ENCODE results near the gene UBE2D3.

The UBE2D3 gene

GRCh38 chr4:102772738-102773340, 54.5 kb downstream of the UBE2D3 start:
- no peaks in the 10 kb centered on the region for H3K36me3 Mint-ChIP-seq (ENCODE audit: low read depth)
- H3K9me3 Mint-ChIP-seq = no peaks in the 10 kb centered on the region
- no peak for TF ChIP-seq CTCF (IDR thresholded peaks at IDR 0.05; ENCODE audit: unreplicated experiment in 3 of 3)
- no peaks in the 10 kb centered on the region for H3K4me1 Mint-ChIP-seq
- H3K27me3 Mint-ChIP-seq (ENCODE audit: low read depth) = no peaks in the 10 kb centered on the region
- H3K4me3 Mint-ChIP-seq = no peak overlapping the region
- H3K27ac Mint-ChIP-seq = no peak overlapping the region

- TF ChIP-seq CTCF (IDR thresholded peaks at IDR 0.05; ENCODE audit: unreplicated experiment in 3 of 3) = no peak
- H3K9me3 Mint-ChIP-seq = no peaks in the 10 kb centered on the region
- H3K4me1 Mint-ChIP-seq = peaks cover 6% of the 10 kb centered on the region
- H3K4me3 Mint-ChIP-seq = no peak overlapping the region
- H3K27me3 Mint-ChIP-seq (ENCODE audit: low read depth) = peaks cover 7% of the 10 kb centered on the region
- no peaks in the 10 kb centered on the region for H3K36me3 Mint-ChIP-seq (ENCODE audit: low read depth)
- no peak overlapping the region for H3K27ac Mint-ChIP-seq
Measured at GRCh38 chr4:102764901-102765300, 62.5 kb downstream of the UBE2D3 start.

GRCh38 chr4:102761906-102762305, 65.4 kb downstream of the UBE2D3 start:
- H3K27ac Mint-ChIP-seq = no peak overlapping the region
- no peak for TF ChIP-seq CTCF (IDR thresholded peaks at IDR 0.05; ENCODE audit: unreplicated experiment in 3 of 3)
- H3K4me3 Mint-ChIP-seq = peak overlapping the region; percentile 93 to 97 (median 94)
- H3K9me3 Mint-ChIP-seq = no peaks in the 10 kb centered on the region
- peaks cover 9% of the 10 kb centered on the region for H3K4me1 Mint-ChIP-seq
- no peaks in the 10 kb centered on the region for H3K36me3 Mint-ChIP-seq (ENCODE audit: low read depth)
- peaks cover 12% of the 10 kb centered on the region for H3K27me3 Mint-ChIP-seq (ENCODE audit: low read depth)

- no peaks in the 10 kb centered on the region for H3K36me3 Mint-ChIP-seq (ENCODE audit: low read depth)
- peak overlapping the region; percentile 61 to 85 (median 67) for H3K27ac Mint-ChIP-seq
- peak overlapping the region; percentile 93 to 97 (median 94) for H3K4me3 Mint-ChIP-seq
- no peaks in the 10 kb centered on the region for H3K9me3 Mint-ChIP-seq
- H3K4me1 Mint-ChIP-seq = peaks cover 9% of the 10 kb centered on the region
- H3K27me3 Mint-ChIP-seq (ENCODE audit: low read depth) = peaks cover 12% of the 10 kb centered on the region
- TF ChIP-seq CTCF (IDR thresholded peaks at IDR 0.05; ENCODE audit: unreplicated experiment in 3 of 3) = no peak
Measured at GRCh38 chr4:102761296-102761701, 66.1 kb downstream of the UBE2D3 start.

GRCh38 chr4:102760645-102761295, 66.6 kb downstream of the UBE2D3 start, which contains the start of gene MANBA:
MANBA (minus strand) TSS chr4:102760968; CDS start chr4:102760894, 74 bp downstream.
- Mint-ChIP-seq H3K4me3 (peak within 1 kb of the TSS; percentile 93 to 97 (median 94)), H3K4me1 (peaks cover 9% of the 10 kb centered on the region), H3K27ac (peak within 1 kb of the TSS; percentile 61 to 85 (median 67)), H3K9me3 (no peaks in the 10 kb centered on the region), H3K27me3 (ENCODE audit: low read depth) (peaks cover 12% of the 10 kb centered on the region), H3K36me3 (ENCODE audit: low read depth) (no peaks in the 10 kb centered on the region)
- no peak for TF ChIP-seq CTCF (IDR thresholded peaks at IDR 0.05; ENCODE audit: unreplicated experiment in 3 of 3)

All from nephron (organoid).